HG02852 (cell line): ENCODE data around the gene FPR1.
"Not testable (repeated sequence)": the region's sequence is repeated elsewhere in the genome, so short reads cannot be mapped to it uniquely, and the experiment has no call there.

Experiments
- ATAC-seq: cut with Tn5 transposase; IDR thresholded peaks from one replicate; pipeline ENCODE4 v1.9.1; 2021; ENCODE audit warnings: mild to moderate bottlenecking, moderate library complexity; ENCODE audit not compliant: unreplicated experiment

FPR1 gene

GRCh38 chr19:51779703-51780102, 28.0 kb upstream of the FPR1 start:
- no peak for ATAC-seq

- ATAC-seq = no peak
Observed at GRCh38 chr19:51779181-51779580, 27.5 kb upstream of the FPR1 start.

GRCh38 chr19:51777570-51778462, 26.1 kb upstream of the FPR1 start:
- no peak for ATAC-seq

GRCh38 chr19:51776561-51776960, 24.9 kb upstream of the FPR1 start:
- ATAC-seq = not testable (repeated sequence)

GRCh38 chr19:51772977-51773376, 21.3 kb upstream of the FPR1 start:
- no peak for ATAC-seq

- ATAC-seq = no peak
Observed at GRCh38 chr19:51771376-51772130, 19.9 kb upstream of the FPR1 start.

GRCh38 chr19:51766461-51766860, 14.8 kb upstream of the FPR1 start:
- no peak for ATAC-seq

- no peak for ATAC-seq
Observed at GRCh38 chr19:51765086-51765485, 13.4 kb upstream of the FPR1 start.

- no peak for ATAC-seq
Observed at GRCh38 chr19:51761696-51762095, 10.0 kb upstream of the FPR1 start.

- ATAC-seq = no peak
Observed at GRCh38 chr19:51760697-51761356, 9.1 kb upstream of the FPR1 start, which contains the start of gene FPR2. TSS of gene FPR2 (plus strand) at chr19:51761180. CDS start at chr19:51768659, 7,479 bp downstream.

- ATAC-seq = no peak
Observed at GRCh38 chr19:51755571-51755970, 3.9 kb upstream of the FPR1 start.

- ATAC-seq = no peak
Observed at GRCh38 chr19:51754770-51755169, 3.1 kb upstream of the FPR1 start.

GRCh38 chr19:51754109-51754508, 2.4 kb upstream of the FPR1 start:
- no peak for ATAC-seq

GRCh38 chr19:51750400-51751094, 1.1 kb downstream of the FPR1 start:
- no peak for ATAC-seq

GRCh38 chr19:51749979-51750378, 1.7 kb downstream of the FPR1 start:
- no peak for ATAC-seq

- no peak for ATAC-seq
Observed at GRCh38 chr19:51746731-51747130, 4.9 kb downstream of the FPR1 start.

GRCh38 chr19:51743405-51743804, 8.3 kb downstream of the FPR1 start:
- ATAC-seq = no peak

- no peak for ATAC-seq
Observed at GRCh38 chr19:51742789-51743188, 8.9 kb downstream of the FPR1 start.

- ATAC-seq = no peak
Observed at GRCh38 chr19:51740356-51740755, 11.3 kb downstream of the FPR1 start.

GRCh38 chr19:51739466-51740213, 12.0 kb downstream of the FPR1 start:
- ATAC-seq = no peak
